Measurements from ENCODE around the gene FBXL19. TPM values are rescaled to one million over a fixed set of nuclear protein-coding genes. Genes with fewer than 3 reads are reported as not detected.

Gene FBXL19
- total and polyA plus RNA-seq, 2 of the 8 experiments (the other 6 are each of a cell fraction or from before 2014, with no cell fraction given): 47.2 to 72.2 TPM

- H3K4me2 ChIP-seq (ENCODE audit: insufficient read depth in 1 of 2, low read depth in 2 of 2, low read length in 2 of 2): no peak overlapping the region
- no peaks in the 10 kb centered on the region for H3K23me2 ChIP-seq (ENCODE audit: low read depth, low read length)
- H3K9me3 ChIP-seq (ENCODE audit: insufficient read depth in 2 of 2, low read depth in 1 of 2, low read length in 1 of 2): no peaks in the 10 kb centered on the region
- no peaks in the 10 kb centered on the region for H3K79me2 ChIP-seq (ENCODE audit: control insufficient read depth in 1 of 2, insufficient read depth in 2 of 2, low read length in 2 of 2)
- no peak overlapping the region for H2BK15ac ChIP-seq (ENCODE audit: low read length)
- H4K5ac ChIP-seq (ENCODE audit: insufficient read length, low read depth, low read length): no peak overlapping the region
- ChIA-PET CTCF (ENCODE audit: partially characterized antibody) (interaction anchor here (0.6 to 1.5 kb wide), 2 partner anchors 38 to 1607 kb away, joined by 3 to 7 read pairs; no protein-coding TSS in a partner anchor), POLR2A (ENCODE audit: partially characterized antibody) (interaction anchor here (4.5 kb wide), 1 partner anchor 10 kb away, joined by 25 read pairs; the partner anchor contains the start of gene BCL7C)
- H4K8ac ChIP-seq (ENCODE audit: extremely low read depth, insufficient read depth, low read length): no peak overlapping the region; the same call in 1 of the 2 replicates
- H2AFZ ChIP-seq (ENCODE audit: low read length): no peak overlapping the region
- no peaks in the 10 kb centered on the region for H3K27me3 ChIP-seq (replicated peaks in 1 of 4; ENCODE audit: control insufficient read depth in 3 of 4, extremely low read depth in 1 of 4, insufficient read depth in 3 of 4, low read length in 3 of 4)
- no peak overlapping the region for H3K4ac ChIP-seq (replicated peaks; ENCODE audit: insufficient read length, low read depth, low read length)
- FAIRE-seq: no peak
- H4K20me1 ChIP-seq (replicated peaks in 1 of 2; ENCODE audit: control insufficient read depth in 1 of 2, insufficient read depth in 2 of 2, low read length in 2 of 2): peaks cover 5 to 6% of the 10 kb centered on the region in 2 experiments
- H3K14ac ChIP-seq (ENCODE audit: insufficient read length): no peak overlapping the region
- H3K4me1 ChIP-seq (replicated peaks in 1 of 4; ENCODE audit: control insufficient read depth in 3 of 4, insufficient read depth in 4 of 4, low read length in 3 of 4): no peaks in the 10 kb centered on the region
- H2BK5ac ChIP-seq (ENCODE audit: low read depth, low read length): no peak overlapping the region
- H2BK20ac ChIP-seq (ENCODE audit: low read length): no peak overlapping the region
- WGBS, 2 experiments (ENCODE audit: extremely low coverage in 1 of 2, insufficient coverage in 1 of 2, insufficient read length in 1 of 2, insufficient replicate concordance in 2 of 2, low coverage in 1 of 2, low lambda C conversion rate in 2 of 2, missing lambda C conversion rate in 1 of 2): 81% methylated on average over 4 of the region's 4 CpGs; no CpG with 5 or more reads in 1 of the 2 experiments
- no peak overlapping the region for H3K4me3 ChIP-seq (ENCODE audit: extremely low read depth in 1 of 4, insufficient read depth in 2 of 4, low read depth in 3 of 4, low read length in 4 of 4)
- H3K27ac ChIP-seq (ENCODE audit: low read depth, low read length): no peak overlapping the region
- H3K18ac ChIP-seq (ENCODE audit: extremely low read depth, low read length): no peak overlapping the region
- no peak overlapping the region for H3K56ac ChIP-seq (replicated peaks; ENCODE audit: insufficient read length, low read depth, low read length)
- no peak overlapping the region for H4K91ac ChIP-seq (replicated peaks; ENCODE audit: insufficient read length, low read length)
- DNase-seq (ENCODE audit: low read depth in 1 of 2, low spot score in 2 of 2): no peak
- TF ChIP-seq CBX5 (IDR thresholded peaks at IDR 0.05; ENCODE audit: low read depth, low read length): no peak
- no peak for TF ChIP-seq RAD21 (IDR thresholded peaks at IDR 0.05 in 1 of 2, conservative IDR thresholded peaks at IDR 0.05 in 1 of 2; ENCODE audit: low read depth in 2 of 2, low read length in 2 of 2)
- no peak for TF ChIP-seq JUN (IDR thresholded peaks at IDR 0.05; ENCODE audit: low read depth, low read length)
- H2AK5ac ChIP-seq (ENCODE audit: low read depth, low read length): no peak overlapping the region
- no peak overlapping the region for H2BK12ac ChIP-seq (ENCODE audit: low read depth, low read length)
- no peak overlapping the region for H3K23ac ChIP-seq (ENCODE audit: insufficient read length)
- no peaks in the 10 kb centered on the region for H3K79me1 ChIP-seq (ENCODE audit: low read depth, low read length)
- H3K9ac ChIP-seq (replicated peaks in 1 of 4; ENCODE audit: extremely low read depth in 1 of 4, low read depth in 3 of 4, low read length in 3 of 4): no peak overlapping the region
- no peaks in the 10 kb centered on the region; a peak in 1 of 8 replicates for H3K36me3 ChIP-seq (ENCODE audit: control insufficient read depth in 2 of 4, insufficient read depth in 4 of 4, low read length in 3 of 4)
- H2BK120ac ChIP-seq (replicated peaks; ENCODE audit: low read depth, low read length): no peak overlapping the region
Measured at GRCh38 chr16:30882429-30883310, 40.7 kb upstream of the FBXL19 start.
